T-helper 1 cell (primary cell): ENCODE results near the gene PTPRT.

Source experiments
- DNase-seq, 5 donors: peaks; one replicate each; pipeline ENCODE4 v3.0.0-alpha.2; 2012 to 2020

The PTPRT gene

DNA sequence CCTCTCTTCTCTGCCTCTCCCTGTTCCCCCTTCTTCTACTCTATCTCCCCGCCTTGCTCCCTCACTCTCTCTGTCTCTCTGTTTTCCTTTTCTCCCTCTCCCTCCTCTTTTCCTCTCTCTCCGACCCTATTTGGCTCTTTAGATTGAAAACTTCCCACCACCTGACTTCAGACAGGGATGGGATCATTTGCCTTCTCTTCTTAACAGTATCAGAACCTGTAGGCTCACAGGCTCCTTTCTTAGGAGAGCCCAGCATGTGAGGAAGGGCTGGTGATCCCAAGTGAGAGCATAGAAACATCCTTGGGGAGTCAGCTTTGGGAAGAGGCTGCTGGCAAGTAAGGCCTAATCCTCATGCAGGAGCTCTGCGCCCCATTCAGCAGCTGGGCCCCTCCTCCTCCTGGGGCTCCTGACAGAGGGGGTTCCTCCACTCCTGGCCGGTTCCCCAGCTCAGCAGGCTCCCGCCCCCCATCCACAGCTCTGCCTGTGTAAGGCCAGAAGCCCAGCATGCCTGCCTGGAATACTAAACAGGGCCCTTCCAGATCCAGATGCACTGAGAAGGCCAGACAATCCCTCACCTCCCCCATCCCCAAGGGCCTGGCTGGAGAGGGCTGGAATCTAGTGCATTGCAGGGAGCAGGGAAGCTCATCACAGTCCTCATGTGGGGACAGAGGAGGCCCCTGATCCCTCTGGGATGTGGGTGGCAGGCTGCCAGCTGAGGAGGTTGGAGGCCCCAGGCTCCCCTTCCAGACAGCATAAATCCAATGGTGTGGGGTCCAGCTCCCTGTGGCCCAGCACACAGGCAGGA is 93.4 kb downstream of the PTPRT start:
- no peak for DNase-seq

DNA sequence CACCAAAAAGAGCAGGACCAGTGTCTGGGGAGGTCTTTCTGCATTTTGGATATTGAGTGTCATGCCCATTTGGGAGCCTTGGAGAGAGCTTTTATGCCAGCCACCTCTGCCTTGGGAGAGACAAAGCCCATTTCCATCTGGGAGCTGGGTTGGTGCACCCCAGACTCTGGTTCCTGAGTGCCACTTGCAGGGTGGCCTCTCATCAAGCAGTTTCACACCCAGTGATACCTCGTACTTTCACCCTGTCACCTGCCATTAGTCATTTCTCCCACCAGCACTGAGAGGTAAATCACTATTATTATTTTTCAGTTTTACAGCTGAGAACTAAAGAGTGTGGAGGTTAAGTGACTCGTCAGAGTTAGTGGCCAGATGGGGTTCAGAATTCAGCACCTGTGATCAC is 94.7 kb downstream of the PTPRT start:
- DNase-seq, result no peak

DNA sequence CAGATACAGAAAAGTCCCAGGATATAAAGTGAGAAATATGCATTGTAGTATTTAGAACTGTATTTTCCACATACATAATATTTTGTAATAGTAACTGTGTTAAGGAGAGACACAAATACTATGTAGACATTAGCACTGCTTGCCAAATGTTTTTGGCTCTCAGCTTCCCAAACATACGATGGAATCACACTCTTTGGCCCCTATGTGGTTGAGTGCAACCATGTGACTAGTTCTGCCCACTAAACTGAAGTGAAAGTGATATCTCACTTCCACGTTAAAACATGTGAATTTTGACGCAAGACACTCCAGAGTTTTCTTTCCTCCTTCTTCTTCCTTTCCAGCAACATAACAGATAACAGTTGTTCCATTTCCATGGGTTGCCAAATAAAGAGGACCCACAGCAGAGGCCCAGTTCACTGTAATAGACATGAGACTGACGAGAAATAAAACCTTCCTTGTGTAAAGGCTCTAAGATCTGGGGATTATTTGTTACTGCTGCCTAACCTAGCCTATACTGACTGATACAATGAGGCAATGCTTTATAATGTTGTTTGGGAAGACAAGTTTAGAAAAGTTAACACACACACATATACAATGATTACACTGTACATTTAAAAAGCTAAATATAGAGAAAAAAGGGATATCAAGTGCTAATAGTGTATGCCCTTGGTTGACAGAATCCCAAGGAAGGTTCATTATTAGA is 97.2 kb downstream of the PTPRT start:
- no peak for DNase-seq

DNA sequence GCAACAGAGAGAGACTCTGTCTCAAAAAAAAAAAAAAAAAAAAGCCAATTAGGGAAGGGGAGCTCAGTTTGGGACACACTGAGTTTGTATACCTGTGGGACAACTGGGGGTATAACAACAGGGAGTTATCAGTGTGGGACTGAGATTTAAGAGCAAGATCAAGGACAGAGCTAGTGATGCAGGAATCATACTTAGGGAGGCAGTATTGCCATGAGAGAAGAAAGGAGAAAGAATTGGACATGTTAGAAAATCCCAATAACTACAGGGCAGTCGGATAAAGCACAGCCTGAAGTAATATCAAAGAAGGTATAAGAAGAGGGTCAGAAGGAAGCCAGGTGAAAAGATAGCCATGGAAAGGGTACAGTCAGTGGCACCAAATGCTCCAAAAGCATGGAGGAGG is 121.2 kb downstream of the PTPRT start:
- DNase-seq, result no peak

DNA sequence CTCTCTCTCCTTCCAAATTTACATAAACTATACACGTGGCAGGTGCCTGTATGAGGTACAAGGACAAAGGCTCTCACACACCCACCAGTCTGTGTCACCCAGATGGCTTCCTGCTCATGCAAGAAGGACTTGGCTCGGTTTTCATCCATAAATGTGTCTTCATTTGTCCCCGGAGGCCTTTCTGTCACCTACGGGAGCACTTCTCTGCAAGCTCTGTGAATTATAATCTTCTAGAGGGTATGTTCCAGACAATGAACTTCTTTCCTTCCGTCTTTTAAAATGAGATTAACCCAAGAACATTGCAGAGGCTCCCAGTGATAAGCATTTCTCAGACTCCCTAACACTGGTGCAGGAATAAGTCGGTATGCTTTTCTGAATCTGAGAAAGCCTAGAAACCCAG is 123.6 kb downstream of the PTPRT start:
- DNase-seq, result no peak

DNA sequence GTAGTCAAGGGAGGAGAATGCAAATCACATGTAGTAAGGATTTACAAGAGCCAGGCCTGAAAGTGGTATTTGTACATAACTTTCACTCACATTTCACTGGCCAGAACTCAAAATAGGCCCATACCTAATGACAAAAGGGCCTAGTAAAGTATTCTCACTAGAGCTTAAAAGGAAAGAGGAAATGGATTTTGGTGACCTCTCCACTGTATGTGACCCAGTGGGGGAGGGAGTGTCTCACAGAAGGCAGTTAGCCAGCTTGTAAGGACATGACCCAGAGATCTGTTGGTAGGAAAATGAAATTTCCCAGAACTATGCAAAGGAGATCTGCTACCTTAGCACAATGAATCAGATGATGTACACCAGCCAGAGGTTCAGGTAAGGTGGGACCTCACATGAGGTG is 124.4 kb downstream of the PTPRT start:
- DNase-seq, result no peak

DNA sequence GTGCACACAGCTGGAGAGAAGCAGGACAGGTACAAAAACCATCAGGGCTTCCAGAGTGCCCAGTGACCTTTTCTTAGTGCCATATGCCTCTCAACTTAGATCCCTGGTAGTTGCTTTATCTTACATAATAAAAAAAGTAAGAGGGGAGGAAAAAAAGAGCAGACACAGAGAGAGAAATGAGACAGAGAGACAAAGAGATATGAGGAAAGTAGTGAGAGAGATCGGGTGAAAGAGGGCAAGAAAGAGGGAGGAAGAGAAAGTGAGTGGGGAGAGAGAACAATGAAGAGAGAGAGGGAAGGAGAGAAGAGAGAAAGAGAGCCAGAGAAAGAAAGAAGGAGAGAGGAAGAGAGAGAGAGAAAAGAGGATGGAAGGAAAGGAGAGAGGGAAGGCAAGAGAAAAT is 131.6 kb downstream of the PTPRT start:
- no peak for DNase-seq

DNA sequence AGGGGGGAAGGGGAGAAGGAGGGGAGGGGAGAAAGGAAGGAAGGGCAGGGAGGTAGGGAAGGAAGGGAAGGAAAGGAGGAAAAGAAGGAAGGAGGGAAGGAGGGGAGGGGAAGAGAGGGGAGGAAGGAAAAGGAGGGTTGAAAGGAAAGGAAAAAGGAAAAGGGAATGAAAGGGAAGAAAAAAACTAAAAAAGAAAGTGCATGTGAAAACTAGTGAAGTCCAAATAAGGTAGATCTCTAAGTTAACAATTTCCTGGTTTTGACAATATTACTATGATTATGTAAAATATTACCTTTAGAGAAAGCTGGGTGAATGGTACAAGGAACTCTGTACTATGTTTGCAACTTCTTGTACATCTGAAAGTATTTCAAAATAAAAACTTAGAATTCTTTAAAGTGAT is 132.4 kb downstream of the PTPRT start:
- DNase-seq, result no peak

DNA sequence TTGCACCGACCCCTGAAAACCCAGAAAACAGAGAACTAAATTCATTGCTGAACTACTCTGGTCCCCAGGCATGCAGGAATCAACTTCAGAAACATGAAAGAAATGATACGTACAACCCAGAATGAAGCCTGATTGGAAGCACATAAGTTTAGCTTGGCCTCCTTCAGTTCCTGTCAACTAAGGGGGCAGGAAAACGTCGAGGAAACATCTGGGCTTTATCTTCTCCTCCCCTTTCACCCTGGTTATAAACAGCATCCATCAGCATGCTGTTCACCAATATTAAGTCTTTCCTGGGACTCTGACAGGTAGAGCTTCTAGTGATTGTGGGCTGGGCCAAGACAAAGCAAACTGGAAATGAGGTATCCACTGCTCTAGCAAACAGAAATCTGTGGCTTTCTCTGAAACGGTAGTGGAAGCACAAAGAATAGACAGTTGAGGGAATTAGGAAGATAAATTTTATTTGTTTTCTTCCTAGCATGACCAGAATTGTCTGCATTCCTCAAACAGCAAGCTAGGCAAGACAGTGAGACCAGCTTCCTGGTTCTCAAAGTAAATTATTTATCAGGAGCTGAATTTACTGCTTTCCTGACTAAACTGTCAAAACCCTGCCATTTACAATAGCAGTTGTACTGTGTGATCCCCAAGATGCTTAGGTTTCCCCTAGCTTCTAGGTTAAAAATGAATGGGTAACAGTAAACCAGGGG is 134.4 kb downstream of the PTPRT start:
- no peak for DNase-seq

DNA sequence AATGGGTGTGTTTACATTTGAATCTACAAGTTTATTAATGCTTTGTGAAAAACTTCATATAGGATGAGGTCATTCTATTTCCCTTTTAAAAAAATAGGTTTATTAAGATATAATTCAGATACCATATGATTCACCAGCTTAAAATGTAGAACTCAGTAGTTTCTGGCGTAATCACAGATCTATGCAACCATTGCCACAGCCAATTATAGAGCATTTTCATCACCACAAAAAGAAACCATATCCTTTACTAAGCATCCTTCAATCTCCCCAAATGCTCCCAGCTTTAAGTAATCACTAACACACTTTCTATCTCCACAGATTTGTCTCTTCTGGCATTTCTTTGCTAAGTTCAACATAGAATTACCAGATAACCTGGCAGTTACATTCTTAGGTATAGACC is 137.2 kb downstream of the PTPRT start:
- DNase-seq, result no peak

DNA sequence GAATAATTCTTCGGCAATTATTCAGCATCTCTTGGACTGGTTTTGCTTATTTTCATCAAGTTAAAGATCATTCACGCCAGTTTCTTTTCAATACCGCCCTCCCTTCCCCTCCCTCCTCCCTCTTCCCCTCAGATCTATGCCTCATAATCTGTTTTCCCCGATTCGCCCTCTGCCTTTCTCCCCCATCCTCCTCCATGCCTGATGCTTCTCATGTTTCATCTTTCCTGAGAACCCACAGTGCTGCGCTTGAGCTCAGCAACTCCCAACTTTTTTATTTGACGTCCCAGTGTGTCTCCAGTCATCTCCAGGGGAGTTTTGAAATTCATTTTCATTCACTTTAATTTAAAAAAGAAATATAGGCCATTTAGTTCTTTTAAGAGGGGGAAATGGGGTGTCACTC is 142.7 kb downstream of the PTPRT start:
- no peak for DNase-seq

DNA sequence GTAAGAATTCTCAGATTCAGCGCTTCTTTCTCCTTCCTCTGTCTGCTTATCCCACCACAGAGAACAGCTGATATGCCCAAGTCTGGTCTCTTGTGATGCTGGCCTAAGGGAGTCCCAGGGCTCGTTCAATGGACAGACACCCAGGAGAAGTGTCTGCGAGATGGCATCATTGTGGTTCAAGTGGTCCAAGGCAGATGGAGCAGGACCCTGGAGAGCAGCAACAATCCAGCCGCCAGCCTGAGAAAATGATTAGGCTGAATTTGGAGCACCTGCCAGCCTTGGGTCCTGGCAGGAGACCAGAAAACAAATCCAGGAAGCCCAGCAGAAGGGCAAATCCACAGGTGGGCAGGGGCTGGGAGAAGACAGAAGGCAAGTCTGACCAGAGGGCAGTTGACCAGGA is 145.8 kb downstream of the PTPRT start:
- no peak for DNase-seq

DNA sequence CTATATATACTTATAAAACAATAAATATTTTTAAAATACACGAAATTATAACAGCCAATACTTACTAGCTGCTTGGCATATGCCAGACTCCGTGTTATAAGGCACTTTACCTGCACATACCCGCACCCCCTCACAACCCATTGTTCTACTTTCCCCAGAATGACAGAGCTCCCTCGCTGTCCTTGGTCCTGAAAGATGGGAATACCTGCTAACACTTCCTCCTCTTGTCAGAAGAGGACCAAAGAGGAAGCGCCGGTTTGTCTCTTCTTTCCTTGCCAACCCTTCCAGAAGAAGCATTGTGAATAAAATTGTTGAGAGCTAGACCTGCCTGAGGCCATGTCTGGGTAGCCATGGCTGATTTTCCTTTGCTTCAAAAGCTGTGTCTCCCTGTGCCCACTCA is 149.3 kb downstream of the PTPRT start:
- no peak for DNase-seq

DNA sequence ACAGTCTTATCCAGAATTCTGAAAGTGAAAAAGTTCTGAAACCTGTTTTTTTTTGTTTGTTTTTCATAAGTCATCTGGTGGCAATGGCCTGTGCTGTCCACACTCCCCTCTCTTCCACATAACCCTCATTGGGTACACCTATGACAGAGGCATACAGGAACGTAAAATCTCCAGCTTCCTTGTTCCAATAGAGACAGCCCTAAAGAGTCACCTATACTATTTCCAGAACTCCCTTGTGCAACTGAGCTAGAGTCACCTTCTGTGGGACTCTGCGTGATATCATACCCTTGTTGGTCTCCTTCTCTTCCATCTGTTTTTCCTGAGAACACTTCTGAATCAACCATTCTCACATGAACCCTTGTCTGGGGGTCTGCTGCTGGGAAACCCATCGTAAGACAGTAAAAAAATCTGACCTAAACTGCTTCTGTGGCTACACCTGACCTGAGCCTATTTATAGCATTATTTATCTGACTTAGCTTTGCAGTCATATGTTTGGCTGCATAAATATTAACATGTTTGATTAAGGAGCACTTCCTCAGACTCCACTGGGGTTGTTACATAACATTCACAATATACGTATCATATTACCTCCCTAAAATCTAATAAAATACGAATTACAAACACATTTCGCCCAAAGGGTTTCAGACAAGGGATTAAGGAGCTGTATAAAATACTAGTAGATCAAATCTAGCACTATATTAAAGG is 151.9 kb downstream of the PTPRT start:
- no peak for DNase-seq

DNA sequence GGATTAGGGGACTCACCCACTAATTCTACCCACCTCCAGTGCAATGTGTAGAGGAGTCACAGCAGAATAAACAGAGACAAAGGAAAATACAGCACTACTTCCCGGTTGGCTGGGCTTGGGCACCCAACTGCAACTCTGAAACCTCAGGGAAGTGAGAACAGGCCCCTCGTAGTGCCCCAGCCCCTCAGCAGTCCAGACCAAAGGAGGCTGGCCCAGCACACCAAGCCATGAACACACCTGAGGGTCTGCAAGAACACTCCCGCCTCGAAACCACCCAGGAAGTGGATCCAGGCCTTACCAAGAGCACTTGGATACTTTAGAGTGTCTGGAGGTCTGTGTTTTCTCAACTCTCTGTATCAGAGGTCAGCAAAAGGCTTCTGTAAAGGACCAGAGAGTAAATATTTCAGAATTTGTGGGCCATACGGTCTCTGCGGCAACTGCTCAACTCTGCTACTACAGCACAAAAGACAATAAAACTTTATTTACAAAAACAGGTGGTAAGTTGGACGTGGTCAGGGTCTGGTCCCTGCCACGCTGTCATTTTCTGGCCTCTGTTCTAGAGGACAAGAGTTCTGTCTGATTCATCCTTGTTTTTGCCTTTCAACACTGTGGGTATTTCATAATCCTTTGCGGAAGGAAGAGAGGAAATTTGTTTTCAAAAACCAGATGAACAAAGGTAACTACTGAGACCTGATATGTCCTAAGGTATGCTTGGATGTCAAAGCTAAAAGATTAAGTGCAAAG is 154.6 kb downstream of the PTPRT start:
- DNase-seq, result no peak

DNA sequence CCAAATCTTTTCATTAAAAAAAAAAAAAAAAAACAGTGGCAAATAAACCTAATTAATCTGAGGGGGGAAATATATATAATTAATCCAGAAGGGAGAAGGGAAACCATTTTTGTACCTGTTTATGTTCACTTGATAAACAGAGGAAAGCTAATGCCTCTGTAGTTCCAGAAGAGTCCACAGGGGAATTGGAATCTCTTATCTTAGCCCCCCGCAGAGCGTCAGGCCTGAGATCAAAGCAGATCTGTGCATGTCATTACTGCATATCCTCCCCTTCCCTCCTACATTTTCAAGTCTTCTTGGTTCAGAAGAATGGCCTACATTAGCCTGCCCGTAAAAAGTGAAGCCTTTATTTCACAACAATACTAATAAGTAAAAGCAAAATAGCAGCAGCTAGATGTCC is 157.2 kb downstream of the PTPRT start:
- DNase-seq, result no peak

DNA sequence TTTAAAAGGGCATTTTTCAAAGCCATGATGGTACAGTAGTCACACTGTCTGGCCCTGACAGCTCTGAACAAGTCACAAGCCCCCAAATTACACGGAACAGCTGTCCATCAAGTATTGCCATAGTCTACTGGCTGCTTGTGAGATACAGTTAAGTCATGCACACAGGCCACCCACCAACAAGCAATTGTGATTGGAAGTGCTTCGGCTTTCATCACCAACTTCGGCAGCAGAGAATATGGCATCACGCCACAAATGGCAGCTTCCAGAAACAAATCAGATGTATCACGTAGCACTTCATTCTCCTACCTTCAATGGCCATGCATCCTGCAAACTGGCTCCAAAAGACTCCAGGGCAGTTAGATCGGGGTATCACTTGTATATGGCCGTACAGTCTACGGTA is 160.5 kb downstream of the PTPRT start:
- no peak for DNase-seq

DNA sequence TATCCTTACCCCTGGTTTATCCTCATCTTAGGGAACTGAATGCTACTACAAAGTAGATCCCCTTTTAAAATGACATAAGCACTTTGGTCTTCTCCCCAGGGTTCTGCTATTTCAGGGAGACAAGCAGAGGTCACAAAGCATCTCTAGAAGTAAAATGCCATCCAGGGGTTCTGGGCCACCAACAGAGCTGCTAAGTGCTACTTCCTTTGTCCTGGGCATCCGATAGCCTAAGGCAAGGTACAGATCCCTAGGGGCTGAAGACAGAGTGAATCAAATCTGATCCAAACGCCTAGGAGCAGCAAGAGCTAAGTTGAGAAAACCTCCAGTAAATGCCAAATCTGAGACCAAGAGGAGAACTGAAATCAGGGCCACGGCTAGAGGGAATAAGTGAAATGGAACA is 161.2 kb downstream of the PTPRT start:
- DNase-seq, result no peak

DNA sequence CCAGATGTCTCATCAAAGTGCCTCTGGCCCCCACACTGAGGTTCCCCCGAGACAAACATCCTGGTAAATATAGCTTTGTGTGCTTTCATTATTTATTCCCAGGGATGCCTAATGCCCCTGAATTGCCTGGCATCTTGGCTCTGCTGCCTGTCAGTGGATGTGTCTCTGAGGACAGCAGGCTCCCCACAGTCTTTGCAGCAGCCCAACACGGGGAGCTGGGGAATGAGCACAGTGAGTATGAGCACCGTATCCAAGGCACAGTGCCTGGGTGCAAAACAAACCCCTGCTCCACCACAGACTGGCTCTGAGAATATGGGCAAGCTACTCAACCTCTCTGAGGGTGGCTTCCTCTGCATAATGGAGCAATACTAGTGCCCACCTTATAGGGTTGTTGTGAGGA is 165.9 kb downstream of the PTPRT start:
- DNase-seq, result no peak

DNA sequence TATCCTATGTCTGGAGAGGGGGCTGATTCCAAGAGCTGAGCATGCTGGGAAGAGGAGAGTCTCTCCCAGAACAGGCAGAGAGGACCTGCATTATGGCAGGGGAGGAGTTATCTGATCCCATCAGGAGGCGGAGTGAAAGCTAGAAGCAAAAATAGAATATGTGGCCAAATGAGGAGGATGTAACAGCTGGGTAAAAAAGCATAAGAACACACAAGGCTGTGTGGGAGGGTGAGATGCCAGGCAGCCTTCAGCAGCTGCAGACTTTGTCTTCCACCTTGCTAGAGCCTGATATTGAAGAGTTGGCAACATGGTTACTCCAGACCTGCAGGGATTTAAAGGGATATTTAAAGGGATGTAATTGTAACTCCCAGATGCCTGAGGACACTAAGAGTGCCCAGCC is 167.1 kb downstream of the PTPRT start:
- no peak for DNase-seq

DNA sequence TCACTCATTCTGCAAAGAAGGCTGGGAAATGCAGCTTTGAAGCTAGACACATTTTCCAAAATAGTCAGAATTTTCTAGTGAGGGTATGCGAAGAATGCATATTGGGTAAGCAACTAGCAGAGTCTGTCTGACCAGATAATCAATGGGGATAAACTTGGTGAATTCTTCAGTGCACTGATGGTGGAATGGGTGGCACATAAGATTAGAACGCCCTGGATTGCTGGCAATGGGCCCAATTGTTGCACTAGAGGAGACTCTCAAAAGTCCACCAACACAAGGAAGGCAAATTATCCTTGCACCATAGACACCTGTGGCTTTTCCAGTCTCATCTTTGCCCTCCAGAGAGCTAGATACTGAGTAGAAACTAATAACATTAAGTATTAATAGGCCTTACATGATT is 167.6 kb downstream of the PTPRT start:
- no peak for DNase-seq

DNA sequence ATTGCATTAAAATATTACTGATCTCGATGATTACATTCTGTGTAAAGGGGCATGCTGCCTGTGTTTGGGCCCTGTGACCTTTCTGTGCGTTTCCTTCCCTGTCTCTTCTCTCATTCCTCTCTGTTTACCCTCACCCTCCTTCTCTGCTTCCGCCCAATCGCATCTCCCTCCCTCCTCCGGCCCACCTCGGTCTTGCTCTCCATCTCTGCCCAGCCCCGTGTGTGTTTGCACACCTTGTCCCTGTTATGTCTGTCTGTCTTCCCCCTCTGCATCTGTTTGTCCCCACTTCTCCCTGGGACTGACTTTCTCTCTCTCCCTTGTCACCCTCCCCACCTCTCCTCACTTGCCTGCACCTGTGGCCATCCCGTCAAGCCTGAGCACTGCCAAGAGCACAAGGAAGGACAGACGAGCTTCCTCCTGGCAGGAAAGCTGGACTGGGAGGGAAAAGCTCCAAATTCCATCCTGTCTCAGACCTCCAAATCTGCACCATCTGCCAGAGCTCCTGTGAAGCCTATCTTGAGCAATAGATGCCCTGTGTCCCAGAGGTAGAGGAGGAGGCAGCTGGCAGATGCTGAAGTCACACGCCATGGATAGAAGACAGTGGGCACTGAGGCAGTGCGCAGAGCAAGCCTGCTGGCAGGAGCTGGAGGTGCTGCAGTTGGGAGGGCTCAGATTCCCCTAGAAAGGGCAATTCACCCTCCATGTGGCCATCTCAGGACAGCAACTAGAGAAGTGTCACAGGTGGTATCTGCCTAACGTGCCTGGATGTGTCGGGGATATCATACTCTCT is 172.3 kb downstream of the PTPRT start:
- no peak for DNase-seq
